ENCODE data around the gene RCC2.

GRCh38 chr1:17425806-17426600, 13.5 kb downstream of the RCC2 start:
- TF ChIP-seq CTCF (IDR thresholded peaks at IDR 0.05): no peak
- no peak for TF ChIP-seq POLR2A (IDR thresholded peaks at IDR 0.05)

All from lower leg skin (tissue), 3 donors.